Astrocyte of the spinal cord (primary cell): ENCODE measurements around the gene CARM1.
A peak's percentile ranks its signal among the peaks of the same experiment; 100 is the strongest.

Experiments used
- DNase-seq: peaks from one replicate; pipeline ENCODE4 v3.0.0; 2011; ENCODE audit warnings: low read depth, low spot score
- H3K4me3 ChIP-seq: 2 replicates; pipeline ENCODE4 v1.5.1; 2011; ENCODE audit warnings: low read depth, mild to moderate bottlenecking, low read length, moderate library complexity
- in situ Hi-C: cut with HindIII; loops from 2 replicates; pipeline ENCODE4 v1.10.0; 2017; ENCODE audit warnings: low sequenced_read_pairs
- TF ChIP-seq, protein P1 (sequence below): IDR thresholded peaks from 2 replicates; pipeline ENCODE4 v1.5.1; 2012; ENCODE audit warnings: low read depth, mild to moderate bottlenecking, low read length, inconsistent platforms

CARM1 gene

DNA sequence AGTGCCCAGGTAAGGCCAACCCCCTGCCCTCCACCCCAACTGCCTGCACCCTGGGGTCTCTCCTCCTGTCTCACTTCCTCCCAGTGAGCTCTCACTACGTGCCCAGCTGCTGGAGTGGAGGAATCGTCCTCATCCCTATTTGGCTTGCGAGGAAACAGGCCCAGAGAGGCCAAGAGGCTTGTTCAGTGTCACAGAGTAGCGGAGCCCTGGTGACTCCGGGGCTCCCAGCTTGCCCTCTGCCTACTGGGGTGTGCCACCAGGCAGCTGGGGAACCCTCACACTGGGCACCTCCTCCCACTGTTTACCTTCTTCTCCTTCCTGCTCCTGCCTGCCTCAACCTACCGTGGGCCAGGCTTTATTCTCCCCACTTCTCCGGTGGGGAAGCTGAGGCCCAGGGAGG lies 41.0 kb upstream of the CARM1 start:
- in situ Hi-C loops: no loop called here
- H3K4me3 ChIP-seq: no peak overlapping the region
- TF ChIP-seq, protein P1, sequence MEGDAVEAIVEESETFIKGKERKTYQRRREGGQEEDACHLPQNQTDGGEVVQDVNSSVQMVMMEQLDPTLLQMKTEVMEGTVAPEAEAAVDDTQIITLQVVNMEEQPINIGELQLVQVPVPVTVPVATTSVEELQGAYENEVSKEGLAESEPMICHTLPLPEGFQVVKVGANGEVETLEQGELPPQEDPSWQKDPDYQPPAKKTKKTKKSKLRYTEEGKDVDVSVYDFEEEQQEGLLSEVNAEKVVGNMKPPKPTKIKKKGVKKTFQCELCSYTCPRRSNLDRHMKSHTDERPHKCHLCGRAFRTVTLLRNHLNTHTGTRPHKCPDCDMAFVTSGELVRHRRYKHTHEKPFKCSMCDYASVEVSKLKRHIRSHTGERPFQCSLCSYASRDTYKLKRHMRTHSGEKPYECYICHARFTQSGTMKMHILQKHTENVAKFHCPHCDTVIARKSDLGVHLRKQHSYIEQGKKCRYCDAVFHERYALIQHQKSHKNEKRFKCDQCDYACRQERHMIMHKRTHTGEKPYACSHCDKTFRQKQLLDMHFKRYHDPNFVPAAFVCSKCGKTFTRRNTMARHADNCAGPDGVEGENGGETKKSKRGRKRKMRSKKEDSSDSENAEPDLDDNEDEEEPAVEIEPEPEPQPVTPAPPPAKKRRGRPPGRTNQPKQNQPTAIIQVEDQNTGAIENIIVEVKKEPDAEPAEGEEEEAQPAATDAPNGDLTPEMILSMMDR: no peak
- DNase-seq: no peak

DNA sequence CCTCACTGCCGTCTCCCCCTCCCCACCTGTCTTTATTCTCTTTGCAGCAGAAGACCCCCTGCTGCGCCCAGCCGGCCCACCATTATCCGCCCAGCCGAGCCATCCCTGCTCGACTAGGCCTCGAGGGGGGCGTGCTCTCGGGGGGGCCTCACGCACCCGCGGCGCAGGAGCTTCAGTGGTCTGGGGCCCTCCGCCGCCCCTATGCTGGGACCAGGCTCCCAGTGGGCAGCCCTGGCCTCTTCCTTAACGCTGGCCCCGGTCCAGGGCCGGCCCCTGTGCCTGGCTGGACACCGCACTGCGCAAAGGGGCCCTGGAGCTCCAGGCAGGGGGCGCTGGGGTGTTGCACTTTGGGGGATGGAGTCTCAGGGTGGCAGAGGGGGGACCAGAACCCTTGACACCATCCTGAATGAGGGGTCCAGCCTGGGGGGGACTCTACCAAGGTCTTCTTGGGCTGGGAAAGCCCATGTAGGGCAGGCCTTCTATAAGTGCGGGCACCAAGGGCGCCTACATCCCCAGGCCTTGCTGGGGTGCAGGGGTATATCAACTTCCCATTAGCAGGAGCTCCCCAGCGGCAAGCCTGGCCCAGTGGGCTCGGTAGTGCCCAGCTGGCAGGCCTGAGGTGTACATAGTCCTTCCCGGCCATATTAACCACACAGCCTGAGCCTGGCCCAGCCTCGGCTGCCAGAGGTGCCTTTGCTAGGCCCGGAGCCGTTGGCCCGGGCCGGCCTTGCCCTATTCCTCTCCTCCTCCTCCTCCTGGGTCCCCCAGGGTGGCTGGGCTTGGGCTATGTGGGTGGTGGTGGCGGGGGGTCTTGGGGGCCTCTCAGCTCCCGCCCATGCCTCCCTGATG lies 40.2 kb upstream of the CARM1 start:
- in situ Hi-C loops: no loop called here
- TF ChIP-seq, protein P1: no peak
- H3K4me3 ChIP-seq: no peak overlapping the region
- no peak for DNase-seq

DNA sequence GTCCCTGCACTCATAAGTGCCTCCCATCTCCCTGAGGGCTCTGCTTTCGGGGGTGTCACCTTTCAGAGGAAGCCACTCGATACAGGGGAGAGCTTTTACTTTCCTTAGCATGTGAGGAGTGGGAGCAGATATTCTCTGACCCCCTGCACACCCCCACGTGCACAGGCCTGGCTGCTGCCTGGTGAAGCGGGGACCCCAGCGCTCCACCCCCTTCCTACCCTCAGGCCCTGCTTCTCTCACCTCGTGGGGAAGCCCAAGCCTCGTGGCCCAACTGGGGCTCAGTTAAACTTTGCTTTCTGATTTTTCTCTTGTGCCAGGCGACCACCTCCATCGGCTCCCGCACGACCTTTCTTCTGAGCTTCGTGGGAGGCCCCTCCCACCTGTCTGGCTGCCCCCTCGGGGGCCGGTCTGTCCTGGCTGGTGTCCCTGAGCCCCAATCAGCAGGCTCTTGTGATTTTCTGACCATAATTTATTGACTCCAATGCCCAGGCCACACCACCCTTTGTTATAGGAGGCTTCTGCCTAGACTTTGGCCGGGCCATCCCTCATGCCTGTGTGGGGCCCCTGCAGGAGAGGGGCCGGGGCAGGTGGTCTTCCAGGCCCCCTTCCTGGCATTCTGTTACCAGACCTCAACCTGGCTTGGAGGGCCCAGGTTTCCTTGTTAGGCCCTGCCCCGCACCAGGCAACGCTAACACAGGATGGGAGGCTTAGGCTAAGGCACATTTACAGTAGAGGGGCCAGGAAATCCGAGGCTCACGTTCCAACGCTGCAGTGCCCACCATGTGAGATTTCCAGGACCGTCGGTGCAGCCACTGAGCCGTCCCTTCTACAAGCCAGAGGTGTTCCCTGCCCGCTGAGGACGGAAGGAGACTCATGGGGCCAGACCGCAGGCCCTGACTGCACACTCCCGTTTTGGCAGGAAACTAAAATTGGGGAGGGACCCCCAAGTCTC lies 39.1 kb upstream of the CARM1 start:
- in situ Hi-C loops: no loop called here
- no peak overlapping the region for H3K4me3 ChIP-seq
- TF ChIP-seq, protein P1: no peak
- no peak for DNase-seq

DNA sequence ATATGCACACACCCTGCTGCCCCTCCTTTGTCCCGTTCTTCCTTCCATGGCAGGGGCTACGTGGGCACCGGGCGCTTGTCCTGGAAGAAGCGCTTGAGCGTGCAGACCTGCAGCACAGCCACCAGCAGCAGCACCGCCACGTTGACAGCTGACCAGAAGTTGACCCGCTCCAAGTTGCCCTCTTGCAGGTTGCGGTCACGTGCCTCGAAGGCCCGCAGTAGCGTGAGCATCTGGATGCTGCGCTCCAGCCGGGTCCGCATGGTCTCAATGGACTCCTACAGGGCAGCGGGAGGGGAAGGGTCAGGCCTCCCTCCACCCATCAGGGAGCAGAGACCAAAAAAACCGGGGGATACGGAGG lies 38.4 kb upstream of the CARM1 start:
- TF ChIP-seq, protein P1: no peak
- in situ Hi-C loops: no loop called here
- DNase-seq: no peak
- H3K4me3 ChIP-seq: no peak overlapping the region

DNA sequence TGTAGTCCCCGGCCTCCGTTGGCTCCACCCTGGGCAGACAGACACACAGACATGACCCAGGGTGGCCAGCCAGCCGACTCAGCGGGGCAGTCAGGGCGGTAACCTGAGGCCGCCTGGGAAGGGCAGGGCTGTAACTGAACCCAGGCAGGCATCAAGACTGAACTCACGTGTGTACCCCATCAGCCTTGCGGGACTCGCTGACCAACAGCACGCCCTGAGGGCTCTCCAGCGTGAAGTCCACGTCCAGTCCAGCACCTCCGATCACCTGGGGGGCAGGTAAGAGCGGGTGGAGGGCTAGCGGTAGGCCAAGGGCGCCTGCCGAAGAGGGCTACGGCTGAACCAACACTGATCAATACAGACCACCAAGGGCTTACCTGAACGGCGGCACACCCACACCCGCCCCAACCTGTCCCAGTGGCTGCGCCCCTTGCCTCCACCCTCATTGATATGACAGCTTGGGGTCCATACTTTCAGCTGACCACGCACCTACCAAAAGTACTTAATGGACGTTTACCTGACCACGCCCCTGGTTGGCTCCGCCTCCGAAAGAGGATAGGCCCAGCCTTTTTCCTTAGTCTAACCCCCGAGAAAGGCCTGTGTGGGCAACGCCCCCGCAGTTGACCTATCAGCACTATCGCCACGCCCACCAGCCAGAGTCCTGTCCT lies 36.1 kb upstream of the CARM1 start:
- DNase-seq: no peak
- in situ Hi-C loops: no loop called here
- TF ChIP-seq, protein P1: no peak
- peak overlapping the region; percentile 43 for H3K4me3 ChIP-seq

DNA sequence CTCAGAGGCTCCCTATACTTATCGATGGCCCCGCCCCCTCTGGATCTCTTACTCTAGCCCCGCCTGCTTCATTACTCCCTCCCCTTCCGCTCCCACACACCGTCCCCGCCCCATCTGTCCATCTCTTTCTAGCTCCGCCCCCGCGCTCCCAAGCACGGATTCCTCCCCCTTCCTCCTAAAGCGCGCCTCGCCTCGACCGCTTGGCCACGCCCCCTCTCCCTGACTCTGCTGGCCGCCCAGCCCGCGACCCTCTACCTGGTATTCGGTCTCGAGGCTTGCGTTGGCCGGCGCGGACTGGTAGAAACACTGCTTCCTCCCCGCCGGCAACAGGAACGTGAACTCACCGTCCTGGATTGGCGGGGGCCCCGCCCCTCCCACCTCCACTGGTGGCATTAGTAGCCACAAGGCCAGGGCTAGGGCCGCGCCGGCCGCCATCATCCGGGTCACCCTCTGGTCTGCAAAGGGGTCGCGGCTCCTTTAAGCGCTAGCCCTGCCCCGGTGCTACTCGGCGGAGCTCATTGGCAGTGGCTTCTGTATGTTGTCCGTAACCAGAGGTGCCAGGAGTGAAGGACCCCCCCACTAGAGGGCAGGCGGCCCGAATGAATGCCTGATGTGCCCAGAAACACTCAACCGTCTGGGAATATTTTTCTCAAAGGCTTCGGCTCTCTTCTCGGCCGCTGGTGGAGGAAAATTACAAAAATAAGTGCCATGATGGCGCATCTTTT lies 35.4 kb upstream of the CARM1 start, which contains the start of gene TMED1:
Gene TMED1 (minus strand): TSS at position 459 of the 725 bp plus-strand sequence. CDS start 21 bp downstream, at position 438.
- peak; percentile 99 for DNase-seq
- in situ Hi-C loops: no loop called here
- TF ChIP-seq, protein P1: peak; percentile 14
- peak within 1 kb of the TSS; percentile 71 for H3K4me3 ChIP-seq
